ENCODE measurements around the gene DOC2B. TPM values are rescaled to one million over a fixed set of nuclear protein-coding genes. Genes with fewer than 3 reads are reported as not detected.

Gene DOC2B
- total and polyA plus RNA-seq, 9 of the 15 experiments (the other 6 are each of a cell fraction or from before 2014, with no cell fraction given), result 0.02 TPM; not detected in 8

DNA sequence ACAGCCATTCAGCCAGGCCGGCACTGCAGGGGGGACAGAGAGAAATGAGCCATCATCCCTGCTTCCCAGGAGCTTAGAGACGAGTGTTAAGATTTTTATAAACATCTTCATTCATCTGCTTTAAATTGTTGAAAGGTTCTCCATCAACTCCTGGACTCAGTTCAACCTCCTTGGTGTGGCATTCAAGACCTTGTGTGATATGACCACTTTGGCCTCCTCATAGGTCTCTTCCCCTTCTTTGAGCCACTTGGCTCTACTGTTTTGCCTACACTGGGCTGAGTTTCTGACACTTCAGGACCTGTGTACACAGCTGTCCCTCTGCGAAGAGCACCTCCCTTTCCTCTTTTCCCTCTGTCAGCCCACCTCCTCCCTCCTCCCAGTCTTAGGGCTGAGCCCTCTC lies 4.3 kb downstream of the DOC2B start:
- intact Hi-C loops (cut with micrococcal nuclease) (no loop called here), in situ Hi-C loops (cut with MboI) (no loop called here)
- 0% methylated on average over 2 of the region's 3 CpGs for WGBS (ENCODE audit: insufficient coverage, low coverage, missing lambda C conversion rate)
- TF ChIP-seq, protein P1, sequence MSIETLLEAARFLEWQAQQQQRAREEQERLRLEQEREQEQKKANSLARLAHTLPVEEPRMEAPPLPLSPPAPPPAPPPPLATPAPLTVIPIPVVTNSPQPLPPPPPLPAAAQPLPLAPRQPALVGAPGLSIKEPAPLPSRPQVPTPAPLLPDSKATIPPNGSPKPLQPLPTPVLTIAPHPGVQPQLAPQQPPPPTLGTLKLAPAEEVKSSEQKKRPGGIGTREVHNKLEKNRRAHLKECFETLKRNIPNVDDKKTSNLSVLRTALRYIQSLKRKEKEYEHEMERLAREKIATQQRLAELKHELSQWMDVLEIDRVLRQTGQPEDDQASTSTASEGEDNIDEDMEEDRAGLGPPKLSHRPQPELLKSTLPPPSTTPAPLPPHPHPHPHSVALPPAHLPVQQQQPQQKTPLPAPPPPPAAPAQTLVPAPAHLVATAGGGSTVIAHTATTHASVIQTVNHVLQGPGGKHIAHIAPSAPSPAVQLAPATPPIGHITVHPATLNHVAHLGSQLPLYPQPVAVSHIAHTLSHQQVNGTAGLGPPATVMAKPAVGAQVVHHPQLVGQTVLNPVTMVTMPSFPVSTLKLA (conservative IDR thresholded peaks at IDR 0.05), result no peak
- TF ChIP-seq RBM25 (IDR thresholded peaks at IDR 0.05; ENCODE audit: low read depth, low read length, severe bottlenecking), result peak; percentile 17
- Histone ChIP-seq H3K4me3 (no peak overlapping the region), H3K9me3 (replicated peaks; ENCODE audit: control insufficient read depth, insufficient read depth, low read depth, low read length) (no peaks in the 10 kb centered on the region), H3K9ac (ENCODE audit: insufficient read depth in 1 of 2, low read depth in 2 of 2, low read length in 2 of 2) (no peak overlapping the region), H4K20me1 (replicated peaks; ENCODE audit: control insufficient read depth, insufficient read depth, low read length) (no peaks in the 10 kb centered on the region), H3K79me2 (ENCODE audit: control insufficient read depth, insufficient read depth, low read length) (no peaks in the 10 kb centered on the region), H3K9me1 (ENCODE audit: control insufficient read depth, insufficient read depth, low read length) (no peaks in the 10 kb centered on the region), H3K4me1 (replicated peaks in 1 of 2; ENCODE audit: control insufficient read depth in 2 of 2, insufficient read depth in 2 of 2, low read length in 2 of 2) (no peaks in the 10 kb centered on the region), H3K36me3 (ENCODE audit: control insufficient read depth, insufficient read depth, low read length) (no peaks in the 10 kb centered on the region), H3K4me2 (ENCODE audit: insufficient read depth, low read length) (no peak overlapping the region), H3K27me3 (ENCODE audit: control insufficient read depth in 2 of 2, insufficient read depth in 2 of 2, low read length in 2 of 2) (peaks cover 0 to 36% of the 10 kb centered on the region in 2 experiments; a peak in 2 of 5 replicates), H2AFZ (ENCODE audit: low read depth, low read length) (no peak overlapping the region), H3K27ac (ENCODE audit: extremely low read depth, low read depth, low read length) (no peak overlapping the region)
- CTCF ChIA-PET (ENCODE audit: low intra/inter-chr PET ratio), result no interaction called here
- BruUV-seq (replicated peaks), result no TSS peak
- FAIRE-seq, result no peak
- POLR2A ChIA-PET, result no interaction called here
- no peak for ATAC-seq
- no peak for DNase-seq (ENCODE audit: extremely low read depth in 1 of 4, low spot score in 3 of 4)

DNA sequence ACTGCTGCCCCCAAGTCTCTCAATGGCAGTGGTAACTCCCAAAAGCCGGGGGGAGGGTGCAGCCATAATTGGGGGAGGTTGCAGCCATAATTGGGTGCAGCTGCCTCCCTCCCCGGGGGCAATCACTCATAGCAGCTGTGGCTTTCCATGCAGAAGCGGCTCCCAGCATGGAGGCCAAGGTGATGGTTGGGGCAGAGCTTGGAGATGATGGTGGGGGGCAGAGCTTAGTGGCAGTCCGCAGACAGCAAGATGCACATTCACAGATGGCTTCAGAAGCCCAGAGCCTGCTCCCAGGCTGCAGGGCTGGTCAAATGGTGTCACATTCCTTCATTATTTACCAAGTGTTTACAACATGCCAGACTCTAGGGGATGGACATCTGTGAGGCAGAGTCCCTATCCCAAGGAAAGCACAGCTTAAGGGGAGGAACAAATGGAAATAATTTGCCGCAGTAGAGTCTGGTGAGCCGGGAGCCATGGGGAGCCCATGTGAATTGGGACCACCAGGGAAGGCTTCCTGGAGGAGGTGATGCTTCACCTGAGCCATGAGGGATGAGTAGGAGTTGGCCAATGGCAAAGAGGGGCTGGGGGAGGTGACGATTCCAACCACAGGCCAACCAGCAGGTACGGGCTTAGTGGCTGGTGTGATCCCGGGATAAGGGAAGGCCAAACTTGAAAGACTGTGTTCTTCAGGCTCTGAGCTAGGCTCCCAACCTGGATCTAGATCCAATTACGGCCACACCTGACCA lies 8.1 kb downstream of the DOC2B start:
- no peak for ATAC-seq
- 2% methylated on average over 9 of the region's 10 CpGs for WGBS (ENCODE audit: insufficient coverage, low coverage, missing lambda C conversion rate)
- ChIA-PET CTCF (ENCODE audit: low intra/inter-chr PET ratio) (no interaction called here), POLR2A (no interaction called here)
- in situ Hi-C loops (cut with MboI), result no loop called here
- H3K4me3 ChIP-seq, result no peak overlapping the region
- H3K9me3 ChIP-seq (replicated peaks; ENCODE audit: control insufficient read depth, insufficient read depth, low read depth, low read length), result no peaks in the 10 kb centered on the region
- H3K79me2 ChIP-seq (ENCODE audit: control insufficient read depth, insufficient read depth, low read length), result no peaks in the 10 kb centered on the region
- no peak overlapping the region for H3K9ac ChIP-seq (ENCODE audit: insufficient read depth in 1 of 2, low read depth in 2 of 2, low read length in 2 of 2)
- H4K20me1 ChIP-seq (replicated peaks; ENCODE audit: control insufficient read depth, insufficient read depth, low read length), result no peaks in the 10 kb centered on the region
- H3K27me3 ChIP-seq (ENCODE audit: control insufficient read depth in 2 of 2, insufficient read depth in 2 of 2, low read length in 2 of 2), result peaks cover 0 to 29% of the 10 kb centered on the region in 2 experiments; a peak in 2 of 5 replicates
- no peak for TF ChIP-seq SAP30 (IDR thresholded peaks at IDR 0.05; ENCODE audit: borderline replicate concordance, insufficient read depth, low read depth, low read length, poor library complexity, severe bottlenecking)
- TF ChIP-seq POLR2A (conservative IDR thresholded peaks at IDR 0.05), result no peak
- TF ChIP-seq ZFP36 (IDR thresholded peaks at IDR 0.05; ENCODE audit: low read depth, low read length, partially characterized antibody), result peak; percentile 47
- TF ChIP-seq, protein P2, sequence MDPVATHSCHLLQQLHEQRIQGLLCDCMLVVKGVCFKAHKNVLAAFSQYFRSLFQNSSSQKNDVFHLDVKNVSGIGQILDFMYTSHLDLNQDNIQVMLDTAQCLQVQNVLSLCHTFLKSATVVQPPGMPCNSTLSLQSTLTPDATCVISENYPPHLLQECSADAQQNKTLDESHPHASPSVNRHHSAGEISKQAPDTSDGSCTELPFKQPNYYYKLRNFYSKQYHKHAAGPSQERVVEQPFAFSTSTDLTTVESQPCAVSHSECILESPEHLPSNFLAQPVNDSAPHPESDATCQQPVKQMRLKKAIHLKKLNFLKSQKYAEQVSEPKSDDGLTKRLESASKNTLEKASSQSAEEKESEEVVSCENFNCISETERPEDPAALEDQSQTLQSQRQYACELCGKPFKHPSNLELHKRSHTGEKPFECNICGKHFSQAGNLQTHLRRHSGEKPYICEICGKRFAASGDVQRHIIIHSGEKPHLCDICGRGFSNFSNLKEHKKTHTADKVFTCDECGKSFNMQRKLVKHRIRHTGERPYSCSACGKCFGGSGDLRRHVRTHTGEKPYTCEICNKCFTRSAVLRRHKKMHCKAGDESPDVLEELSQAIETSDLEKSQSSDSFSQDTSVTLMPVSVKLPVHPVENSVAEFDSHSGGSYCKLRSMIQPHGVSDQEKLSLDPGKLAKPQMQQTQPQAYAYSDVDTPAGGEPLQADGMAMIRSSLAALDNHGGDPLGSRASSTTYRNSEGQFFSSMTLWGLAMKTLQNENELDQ (CRISPR knock-in tag; IDR thresholded peaks at IDR 0.05; ENCODE audit: borderline replicate concordance), result no peak
- TF ChIP-seq SP2 (IDR thresholded peaks at IDR 0.05; ENCODE audit: extremely low read depth, low read depth, low read length, poor library complexity, severe bottlenecking), result no peak
- TF ChIP-seq RBBP5 (IDR thresholded peaks at IDR 0.05; ENCODE audit: borderline replicate concordance, insufficient read depth, low read length, poor library complexity, severe bottlenecking), result no peak
- no peaks in the 10 kb centered on the region for H3K9me1 ChIP-seq (ENCODE audit: control insufficient read depth, insufficient read depth, low read length)
- H3K27ac ChIP-seq (ENCODE audit: extremely low read depth, low read depth, low read length), result no peak overlapping the region
- H2AFZ ChIP-seq (ENCODE audit: low read depth, low read length), result no peak overlapping the region
- no peak overlapping the region for H3K4me2 ChIP-seq (ENCODE audit: insufficient read depth, low read length)
- H3K36me3 ChIP-seq (ENCODE audit: control insufficient read depth, insufficient read depth, low read length), result no peaks in the 10 kb centered on the region
- H3K4me1 ChIP-seq (replicated peaks in 1 of 2; ENCODE audit: control insufficient read depth in 2 of 2, insufficient read depth in 2 of 2, low read length in 2 of 2), result no peaks in the 10 kb centered on the region
- intact Hi-C loops (cut with micrococcal nuclease), result no loop called here
- no peak for FAIRE-seq
- BruUV-seq (replicated peaks), result no TSS peak
- no peak for DNase-seq (ENCODE audit: extremely low read depth in 1 of 4, low spot score in 3 of 4)
